NCI-H187 (cell line): ENCODE measurements around the gene VSIR.

Source experiments
- DNase-seq, 2 experiments: peaks; one replicate each; lab custom pipeline; 2025; lab: John Stamatoyannopoulos, UW

VSIR gene

GRCh38 chr10:71747039-71747531 is 26.2 kb downstream of the VSIR start:
- no peak for DNase-seq

GRCh38 chr10:71746344-71747037 is 26.8 kb downstream of the VSIR start:
- no peak for DNase-seq

GRCh38 chr10:71745664-71746250 is 27.6 kb downstream of the VSIR start:
- DNase-seq: no peak

GRCh38 chr10:71744897-71745663 is 28.2 kb downstream of the VSIR start:
- DNase-seq: no peak

GRCh38 chr10:71743866-71744265 is 29.5 kb downstream of the VSIR start:
- DNase-seq: no peak

- DNase-seq: no peak
Observed at GRCh38 chr10:71743089-71743838, 30.1 kb downstream of the VSIR start.

GRCh38 chr10:71742301-71743088 is 30.8 kb downstream of the VSIR start:
- no peak for DNase-seq

- DNase-seq: no peak
Observed at GRCh38 chr10:71741671-71742070, 31.6 kb downstream of the VSIR start.

GRCh38 chr10:71741029-71741428 is 32.3 kb downstream of the VSIR start:
- no peak for DNase-seq

- no peak for DNase-seq
Observed at GRCh38 chr10:71740069-71740653, 33.2 kb downstream of the VSIR start.

GRCh38 chr10:71739358-71739900 is 33.9 kb downstream of the VSIR start:
- no peak for DNase-seq

- DNase-seq: no peak
Observed at GRCh38 chr10:71737834-71738197, 35.5 kb downstream of the VSIR start.

GRCh38 chr10:71737001-71737833 is 36.1 kb downstream of the VSIR start:
- no peak for DNase-seq

- DNase-seq: no peak
Observed at GRCh38 chr10:71736570-71736952, 36.8 kb downstream of the VSIR start.

GRCh38 chr10:71735709-71736569 is 37.4 kb downstream of the VSIR start:
- no peak for DNase-seq

- DNase-seq: no peak
Observed at GRCh38 chr10:71734797-71735196, 38.5 kb downstream of the VSIR start.

GRCh38 chr10:71731791-71732190 is 41.5 kb downstream of the VSIR start:
- no peak for DNase-seq

- no peak for DNase-seq
Observed at GRCh38 chr10:71729161-71729636, 44.1 kb downstream of the VSIR start.
